HCT116 (cell line): Measurements from ENCODE around the gene HIVEP2. TPM values are rescaled to one million over a fixed set of nuclear protein-coding genes. Genes with fewer than 3 reads are reported as not detected.

ENCODE experiments used
- ATAC-seq: fragments of 200-7000 bp; cut with Tn5 transposase; 2 replicates; pipeline ENCODE4 v1.9.1; 2020; ENCODE audit warnings: mild to moderate bottlenecking, moderate library complexity
- BruUV-seq: library from RNA; stranded (reverse); fragments of 400-500 nt; replicated peaks from 2 replicates; lab custom pipeline; 2021; lab: Mats Ljungman, UMichigan
- CTCF ChIA-PET: fragments of 300-600 bp; sonication (Branson Sonifier 250); formaldehyde crosslinking; loops from one replicate; lab custom pipeline; 2021; ENCODE audit warnings: antibody characterized with exemption; lab: Charles Lee
- POLR2A ChIA-PET: fragments of 300-600, 350-600 bp; sonication (Branson Sonifier 250); formaldehyde crosslinking; loops from one replicate; lab custom pipeline; 2021; ENCODE audit warnings: antibody characterized with exemption; lab: Charles Lee
- RAD21 ChIA-PET, 2 experiments: fragments of 300-600 bp; sonication (Branson Sonifier 250); formaldehyde crosslinking; loops; one replicate each; lab custom pipeline; 2023; ENCODE audit warnings: low total read pairs in 2 of 2; ENCODE audit not compliant: uncharacterized antibody in 2 of 2, unreplicated experiment in 2 of 2, low non-redundant PET in 1 of 2; lab: Charles Lee
- DNase-seq: peaks from one replicate; pipeline ENCODE4 v3.0.0-alpha.2; 2010; ENCODE audit warnings: low read depth, low spot score
- H2AFZ ChIP-seq: fragments of 200-600 bp; shearing (Covaris generic), sonication (generic); 2 replicates; pipeline ENCODE4 v1.6.1; 2017; ENCODE audit warnings: low read depth, mixed run types, mixed read lengths, antibody characterized with exemption, low read length; ENCODE audit not compliant: poor library complexity, severe bottlenecking
- H3K27ac ChIP-seq: 2 replicates; pipeline ENCODE4 v1.5.1; 2012; ENCODE audit warnings: low read depth, low read length
- H3K27me3 ChIP-seq: fragments of 200-600 bp; sonication (generic); 2 replicates; pipeline ENCODE4 v1.6.1; 2016; ENCODE audit warnings: mixed run types, low read length, mixed read lengths; ENCODE audit not compliant: insufficient read depth
- H3K36me3 ChIP-seq, 2 experiments: fragments of 200-500 bp in 1 of 2; fragments of 200-600 bp in 1 of 2; sonication (Bioruptor generic) in 1 of 2; sonication (generic) in 1 of 2; 2 replicates each; pipeline versions ENCODE4 v1.5.1 to v1.6.1; 2014 to 2016; ENCODE audit warnings: low read length in 2 of 2, inconsistent platforms in 1 of 2, mixed read lengths in 1 of 2, mixed run types in 1 of 2; ENCODE audit not compliant: insufficient read depth in 2 of 2, control insufficient read depth in 1 of 2
- H3K4me1 ChIP-seq, 2 experiments: fragments of 200-600 bp in 1 of 2; sonication (generic) in 1 of 2; 2 replicates each; pipeline versions ENCODE4 v1.5.1 to v1.6.1; 2012 to 2017; ENCODE audit warnings: low read length in 2 of 2, inconsistent platforms in 1 of 2, mild to moderate bottlenecking in 1 of 2, mixed read lengths in 1 of 2, mixed run types in 1 of 2, moderate library complexity in 1 of 2; ENCODE audit not compliant: insufficient read depth in 2 of 2, control insufficient read depth in 1 of 2
- H3K4me2 ChIP-seq: fragments of 200-600 bp; sonication (generic); 2 replicates; pipeline ENCODE4 v1.6.1; 2017; ENCODE audit warnings: mixed run types, low read length, mixed read lengths
- H3K4me3 ChIP-seq, 2 experiments: fragments of 200-600 bp in 1 of 2; sonication (generic) in 1 of 2; replicated peaks in 1 of 2; 2 replicates each; pipeline ENCODE4 v1.5.1; 2011 to 2016; ENCODE audit warnings: low read length in 2 of 2, control low read depth in 1 of 2, low read depth in 1 of 2, mild to moderate bottlenecking in 1 of 2, mixed read lengths in 1 of 2, mixed run types in 1 of 2
- H3K79me2 ChIP-seq: fragments of 200-600 bp; sonication (generic); 2 replicates; pipeline ENCODE4 v1.6.1; 2017; ENCODE audit warnings: mild to moderate bottlenecking, mixed run types, low read length, moderate library complexity, mixed read lengths; ENCODE audit not compliant: insufficient read depth
- H3K9ac ChIP-seq: fragments of 200-600 bp; sonication (generic); 2 replicates; pipeline ENCODE4 v1.6.1; 2016; ENCODE audit warnings: low read length, mixed read lengths
- H3K9me2 ChIP-seq: fragments of 200-600 bp; sonication (generic), shearing (Covaris generic); 2 replicates; pipeline ENCODE4 v1.6.1; 2017; ENCODE audit warnings: mixed run types, mild to moderate bottlenecking, moderate library complexity; ENCODE audit not compliant: insufficient read depth
- H3K9me3 ChIP-seq, 2 experiments: fragments of 200-500 bp in 1 of 2; fragments of 200-600 bp in 1 of 2; sonication (Bioruptor generic) in 1 of 2; sonication (generic) in 1 of 2; 2 replicates each; pipeline ENCODE4 v1.6.1; 2014 to 2017; ENCODE audit warnings: low read length in 2 of 2, mixed read lengths in 2 of 2, inconsistent platforms in 1 of 2, low read depth in 1 of 2, mild to moderate bottlenecking in 1 of 2, mixed run types in 1 of 2, moderate library complexity in 1 of 2; ENCODE audit not compliant: control insufficient read depth in 1 of 2, insufficient read depth in 1 of 2
- H4K20me1 ChIP-seq: fragments of 200-600 bp; sonication (generic), shearing (Covaris generic); 2 replicates; pipeline ENCODE4 v1.6.1; 2017; ENCODE audit warnings: mixed run types, mild to moderate bottlenecking, moderate library complexity; ENCODE audit not compliant: insufficient read depth
- ATF3 ChIP-seq: IDR thresholded peaks from 2 replicates; pipeline ENCODE4 v1.6.1; 2012
- CTCF ChIP-seq, 3 experiments: fragments of 200-600 bp in 1 of 3; sonication (generic) in 1 of 3; IDR thresholded peaks in 2 of 3; conservative IDR thresholded peaks in 1 of 3; 2 replicates each; pipeline ENCODE4 v1.5.1; 2012 to 2017; ENCODE audit warnings: low read depth in 2 of 3, low read length in 2 of 3, antibody characterized with exemption in 1 of 3, borderline replicate concordance in 1 of 3, control low read depth in 1 of 3, mild to moderate bottlenecking in 1 of 3, mixed read lengths in 1 of 3, mixed run types in 1 of 3, moderate library complexity in 1 of 3; ENCODE audit not compliant: insufficient read depth in 1 of 3
- ELF1 ChIP-seq: IDR thresholded peaks from 2 replicates; pipeline ENCODE4 v1.6.1; 2012; ENCODE audit warnings: low read depth, borderline replicate concordance
- EZH2phosphoT487 ChIP-seq: fragments of 200-600 bp; IDR thresholded peaks from 2 replicates; pipeline ENCODE4 v1.6.1; 2018; ENCODE audit warnings: antibody characterized with exemption, borderline replicate concordance
- FOSL1 ChIP-seq: IDR thresholded peaks from 2 replicates; pipeline ENCODE4 v1.6.1; 2012; ENCODE audit warnings: low read depth
- POLR2AphosphoS5 ChIP-seq: IDR thresholded peaks from 2 replicates; pipeline ENCODE4 v1.6.1; 2011; ENCODE audit warnings: mild to moderate bottlenecking, low read depth, low read length, moderate library complexity
- SRF ChIP-seq: IDR thresholded peaks from 2 replicates; pipeline ENCODE4 v1.6.1; 2012; ENCODE audit warnings: low read depth
- YY1 ChIP-seq: IDR thresholded peaks from 2 replicates; pipeline ENCODE4 v1.6.1; 2011; ENCODE audit warnings: low read length, low read depth, moderate library complexity, mild to moderate bottlenecking; ENCODE audit not compliant: insufficient replicate concordance; ENCODE audit errors: extremely low read depth
- ZBTB33 ChIP-seq: IDR thresholded peaks from 2 replicates; pipeline ENCODE4 v1.6.1; 2011; ENCODE audit warnings: mild to moderate bottlenecking, low read length, moderate library complexity; ENCODE audit not compliant: insufficient replicate concordance; ENCODE audit errors: extremely low read depth
- intact Hi-C: fragments of 100-400 bp; cut with micrococcal nuclease; formaldehyde crosslinking; loops from 2 replicates; pipeline ENCODE4 v1.10.0; 2022
- total RNA-seq: library from RNA; stranded (reverse); gene quantifications from one replicate; pipeline ENCODE4 v1.2.1, GENCODE V29; 2021; ENCODE audit not compliant: unreplicated experiment

Gene HIVEP2
- total RNA-seq, 1 experiment from 2014 or later, result 8.1 TPM

- no peak for TF ChIP-seq ZBTB33
- TF ChIP-seq ELF1, result no peak
- no peak for TF ChIP-seq FOSL1
Observed at GRCh38 chr6:142750998-142751397, 194.0 kb downstream of the HIVEP2 start (continued).

- Histone ChIP-seq H3K9me2 (no peaks in the 10 kb centered on the region), H3K27ac (no peak overlapping the region), H2AFZ (no peak overlapping the region), H3K4me1 (no peaks in the 10 kb centered on the region), H3K79me2 (no peaks in the 10 kb centered on the region), H3K9ac (no peak overlapping the region), H4K20me1 (no peaks in the 10 kb centered on the region), H3K4me3 (no peak overlapping the region), H3K4me2 (no peak overlapping the region), H3K36me3 (no peaks in the 10 kb centered on the region), H3K27me3 (no peaks in the 10 kb centered on the region)
- ATAC-seq (no peak), DNase-seq (no peak)
- CTCF ChIA-PET, result interaction anchor here (1.2 kb wide), 1 partner anchor 193 kb away, joined by 3 read pairs; no protein-coding TSS in a partner anchor
- POLR2A ChIA-PET, result interaction anchor here (1.3 kb wide), 1 partner anchor 13 kb away, joined by 3 read pairs; no protein-coding TSS in a partner anchor
- BruUV-seq, result no TSS peak
- RAD21 ChIA-PET, result no interaction called here
- intact Hi-C loops, result no loop called here
- TF ChIP-seq SRF (no peak), ATF3 (no peak), POLR2AphosphoS5 (no peak), CTCF (IDR thresholded peaks at IDR 0.05 in 2 of 3, conservative IDR thresholded peaks at IDR 0.05 in 1 of 3; ENCODE audit: borderline replicate concordance in 1 of 3, insufficient read depth in 1 of 3, low read depth in 2 of 3, low read length in 2 of 3) (no peak), EZH2phosphoT487 (no peak), YY1 (no peak)
- TF ChIP-seq, all 23 proteins: peak for 0
- H3K9me3 ChIP-seq, result no peaks in the 10 kb centered on the region
Observed at GRCh38 chr6:142749556-142749955, 195.4 kb downstream of the HIVEP2 start.
